HK-2 (cell line): ENCODE results near the gene RUNX1.
A peak's percentile ranks its signal among the peaks of the same experiment; 100 is the strongest.
"Not testable (repeated sequence)": the region's sequence is repeated elsewhere in the genome, so short reads cannot be mapped to it uniquely, and the experiment has no call there.

Experiments
- DNase-seq: peaks from one replicate; pipeline ENCODE4 v3.0.0-alpha.2; 2018; ENCODE audit not compliant: unreplicated experiment

RUNX1 gene

DNA sequence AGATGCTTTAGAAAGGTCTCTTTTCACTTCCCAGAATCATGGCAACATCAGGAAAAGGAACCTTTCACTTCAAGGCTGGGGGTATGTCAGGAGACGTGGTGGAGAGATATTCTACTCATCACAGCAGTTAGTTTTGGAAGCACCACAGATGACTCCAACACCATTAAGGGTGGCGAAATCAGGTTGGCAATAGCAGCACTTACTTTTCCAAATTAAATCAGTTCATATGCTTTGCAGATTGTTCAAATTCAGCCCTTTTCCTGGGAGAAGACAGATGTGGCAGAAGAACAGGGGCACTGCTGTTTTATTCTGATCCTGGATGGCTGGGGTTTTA, 79.0 kb downstream of the RUNX1 start:
- no peak for DNase-seq

DNA sequence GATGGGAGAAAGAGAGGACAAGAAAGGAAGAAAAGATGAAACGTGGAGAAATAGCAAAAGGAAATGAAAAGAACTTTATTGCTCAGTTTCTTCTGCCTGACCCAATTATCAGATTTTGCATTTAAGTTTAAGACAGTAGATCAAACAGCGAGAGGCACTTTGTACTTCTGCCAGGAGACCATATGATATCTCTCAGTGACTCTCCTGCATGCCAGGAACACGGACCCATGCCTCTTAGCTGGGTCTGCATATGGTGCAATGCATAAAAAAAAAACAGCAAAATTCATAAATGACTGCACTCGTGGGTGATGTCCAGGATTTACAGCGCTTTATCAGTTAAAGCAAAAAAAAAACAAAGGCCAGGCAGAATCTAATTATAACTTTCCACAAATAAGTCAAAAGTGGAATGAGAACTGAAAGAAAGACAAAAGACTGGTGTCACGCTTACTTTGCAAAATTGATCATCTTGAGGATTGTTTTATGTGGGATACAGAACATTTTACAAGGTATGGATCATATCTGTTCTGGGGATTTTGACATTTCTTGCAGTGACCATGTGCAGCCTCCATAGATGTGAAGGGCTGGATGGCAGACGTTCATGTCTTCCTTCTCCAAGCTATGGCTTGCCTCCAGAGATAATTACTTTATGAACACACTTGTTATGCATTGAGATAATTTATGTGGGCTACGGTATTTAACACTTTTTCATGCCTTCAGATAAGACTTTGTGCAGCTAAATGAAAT, 79.5 kb downstream of the RUNX1 start:
- no peak for DNase-seq

DNA sequence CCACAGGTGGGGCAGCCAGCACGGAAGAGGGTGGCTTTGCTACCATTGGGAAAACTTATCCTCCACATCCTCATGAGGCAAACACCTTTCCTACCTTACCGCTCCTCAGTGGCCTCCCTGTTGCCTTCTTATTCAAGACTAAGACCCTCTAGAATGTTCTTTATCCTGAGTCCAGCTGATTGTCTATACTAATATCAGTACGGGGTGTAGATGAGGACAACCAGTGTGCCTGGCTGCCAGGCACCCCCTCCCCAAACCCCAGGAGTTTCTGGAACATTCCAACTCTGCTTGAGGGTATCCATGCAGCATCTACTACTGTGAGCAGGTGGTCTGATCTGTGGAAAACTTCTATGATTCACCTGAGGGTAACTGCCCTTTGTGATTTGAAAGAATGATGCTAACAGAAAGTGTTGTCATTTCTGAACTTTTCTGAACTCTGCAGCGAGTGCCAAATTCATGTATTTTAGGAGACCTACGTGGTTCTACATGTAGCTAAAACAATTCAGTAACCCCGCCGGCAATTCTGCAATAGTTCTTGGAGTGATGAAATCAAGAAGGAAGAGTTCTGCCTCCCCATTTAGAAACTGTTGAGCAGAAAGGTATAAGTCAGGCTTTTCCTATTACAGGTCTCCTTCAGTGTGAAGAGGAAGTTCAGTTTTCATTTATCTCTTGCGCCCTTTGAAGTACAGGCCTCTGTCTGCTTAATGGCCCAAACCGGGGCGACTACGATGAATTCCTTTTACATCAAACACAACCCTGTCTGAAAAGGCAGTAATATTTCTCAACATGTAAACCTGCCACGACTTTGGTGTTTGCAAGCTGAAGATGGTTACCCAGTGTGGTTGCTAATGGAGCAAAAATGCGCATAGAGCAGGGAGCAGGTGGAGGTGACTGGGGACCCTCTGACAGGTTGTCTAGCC, 80.4 kb downstream of the RUNX1 start:
- no peak for DNase-seq

DNA sequence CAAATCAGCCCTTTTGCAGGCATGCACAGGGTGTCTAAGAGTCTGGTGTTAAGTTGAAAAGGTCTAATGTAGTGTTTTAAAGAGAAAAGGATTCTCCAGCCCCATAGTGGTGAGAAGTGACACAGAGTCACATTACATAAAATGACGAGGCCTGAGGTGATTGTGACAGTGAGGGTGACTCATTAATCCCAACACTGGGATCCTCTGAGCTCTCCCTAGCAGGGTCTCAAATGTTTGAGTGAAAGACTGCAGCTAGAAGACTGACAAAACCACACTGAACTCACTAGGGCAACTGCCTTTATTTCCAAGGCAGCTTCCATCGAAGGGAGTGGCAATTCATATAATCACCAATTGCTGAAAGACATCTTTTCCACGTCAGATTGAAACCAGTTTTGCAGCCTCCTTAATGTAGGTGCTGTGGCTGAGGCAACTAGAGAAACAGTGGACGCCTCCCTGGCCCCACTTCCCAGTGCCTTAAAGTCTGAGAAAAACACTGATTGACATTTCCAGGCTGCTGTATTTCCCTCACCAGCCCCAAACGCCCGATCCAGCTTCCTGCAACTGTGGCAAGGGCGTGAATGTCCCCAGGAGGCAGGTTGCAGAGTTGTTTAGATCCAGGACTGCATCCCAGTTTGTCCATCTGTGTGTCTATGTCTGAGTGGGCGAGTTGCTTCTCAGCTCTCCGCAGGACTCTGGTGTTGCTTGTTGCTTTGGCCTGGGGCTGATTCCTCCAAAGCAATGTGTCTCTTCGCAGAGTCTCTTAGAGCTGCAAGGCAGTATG, 81.4 kb downstream of the RUNX1 start:
- no peak for DNase-seq

DNA sequence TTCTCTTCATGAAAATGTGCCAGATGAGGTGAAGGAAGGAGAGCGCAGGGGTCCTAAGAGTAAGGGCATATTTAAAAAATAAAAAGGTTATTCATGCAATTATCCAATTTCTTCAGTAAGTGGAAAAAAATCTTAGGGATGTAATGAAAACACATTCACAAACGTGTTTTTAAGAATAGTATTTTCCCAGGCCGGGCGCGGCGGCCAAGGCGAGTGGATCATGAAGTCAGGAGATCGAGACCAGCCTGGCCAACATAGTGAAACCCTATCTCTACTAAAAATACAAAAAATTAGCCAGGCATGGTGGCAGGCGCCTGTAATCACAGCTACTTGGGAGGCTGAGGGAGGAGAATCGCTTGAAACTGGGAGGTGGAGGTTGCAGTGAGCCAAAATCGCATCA, 82.2 kb downstream of the RUNX1 start:
- DNase-seq = not testable (repeated sequence)

DNA sequence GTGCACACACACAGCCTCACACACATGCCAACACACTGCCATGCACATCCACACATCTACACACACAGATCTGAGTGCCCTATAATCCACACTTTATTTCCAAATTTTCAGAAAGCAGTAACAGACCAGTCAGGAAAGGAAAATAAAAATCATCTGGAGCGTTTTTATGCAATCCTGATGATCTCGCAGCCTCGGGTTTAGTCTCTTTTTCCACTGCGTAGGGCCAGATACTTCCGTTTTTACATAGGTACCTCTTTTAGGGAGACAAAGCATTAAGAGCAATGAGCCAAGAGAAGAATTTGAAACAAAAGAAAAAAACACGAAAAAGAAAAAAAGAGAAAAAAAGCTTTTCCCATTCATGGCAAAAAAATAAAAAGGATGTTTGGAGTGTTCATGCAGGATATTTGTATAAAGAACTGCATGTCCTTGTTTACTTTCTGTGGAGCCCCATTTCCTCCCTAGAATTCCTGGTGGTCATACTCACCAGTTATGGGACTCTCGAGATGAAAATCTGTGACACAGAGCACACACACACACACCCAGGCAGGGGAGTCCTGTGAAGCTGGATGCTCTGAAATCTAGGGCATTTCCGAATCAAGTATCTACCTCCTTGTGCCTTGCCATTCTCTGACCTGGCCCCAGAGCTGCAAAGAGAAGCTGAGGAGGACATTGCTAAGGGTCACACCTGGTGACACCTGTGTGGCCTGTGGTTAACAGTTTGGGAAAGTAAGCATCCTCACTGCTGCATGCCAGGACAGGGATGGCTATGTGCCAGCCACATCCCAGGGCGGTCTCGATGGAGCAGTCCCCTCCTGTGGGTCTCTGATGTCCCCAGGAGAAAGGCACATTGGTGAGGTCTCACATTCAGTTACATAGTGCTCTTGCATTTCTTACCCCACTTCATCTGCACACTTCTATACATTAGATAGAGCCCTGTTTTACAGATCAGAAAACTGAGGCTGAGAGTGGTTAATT, 83.6 kb downstream of the RUNX1 start:
- no peak for DNase-seq

DNA sequence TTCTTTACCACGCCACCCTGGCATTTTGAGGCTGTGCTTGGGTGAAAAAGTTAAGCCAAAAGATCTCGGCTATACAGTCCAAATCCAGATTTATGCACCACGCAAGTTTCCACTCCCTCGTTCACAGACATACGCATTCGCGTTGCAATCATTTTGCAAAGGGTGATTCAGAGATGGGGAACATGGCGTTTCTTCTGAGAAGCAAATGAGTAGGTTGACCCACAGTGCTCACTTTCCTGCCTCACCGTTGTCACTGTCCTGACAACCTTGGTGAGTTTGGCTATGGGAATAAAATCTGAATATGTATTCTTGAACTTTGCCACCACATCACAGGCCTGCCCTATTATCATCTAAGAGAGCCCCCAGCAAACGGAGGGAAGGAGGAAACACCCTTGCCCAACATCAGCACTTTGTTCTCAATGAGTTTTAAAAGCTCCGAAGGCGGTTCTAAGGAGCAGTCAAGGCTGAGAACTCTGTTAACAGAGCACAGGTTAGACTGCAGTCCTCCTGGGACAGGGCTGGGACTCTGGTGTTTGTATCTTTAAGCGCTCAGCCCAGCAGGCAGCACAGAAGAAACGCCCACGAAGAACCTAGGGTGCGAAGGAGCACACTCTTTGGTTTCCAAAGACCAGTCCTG, 86.4 kb downstream of the RUNX1 start:
- DNase-seq = no peak

DNA sequence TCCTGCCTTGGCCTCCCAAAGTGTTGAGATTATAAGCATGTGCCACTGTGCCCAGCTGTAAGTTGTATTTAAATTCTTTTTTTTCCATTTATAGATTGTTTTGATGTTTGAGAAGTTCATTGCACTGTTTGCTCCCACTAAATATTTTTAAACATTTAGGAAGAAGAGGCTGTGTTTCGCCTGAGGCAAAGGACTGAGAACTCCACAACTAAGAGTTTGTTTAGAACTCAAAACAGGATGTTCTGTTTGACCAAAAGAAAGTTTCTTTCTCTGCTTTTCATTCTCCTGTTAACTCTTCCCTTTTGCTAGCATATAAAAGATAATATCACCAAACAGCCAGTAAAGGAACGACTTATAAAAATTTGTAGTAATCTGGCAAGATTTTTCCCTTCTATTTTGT, 87.0 kb downstream of the RUNX1 start:
- no peak for DNase-seq

DNA sequence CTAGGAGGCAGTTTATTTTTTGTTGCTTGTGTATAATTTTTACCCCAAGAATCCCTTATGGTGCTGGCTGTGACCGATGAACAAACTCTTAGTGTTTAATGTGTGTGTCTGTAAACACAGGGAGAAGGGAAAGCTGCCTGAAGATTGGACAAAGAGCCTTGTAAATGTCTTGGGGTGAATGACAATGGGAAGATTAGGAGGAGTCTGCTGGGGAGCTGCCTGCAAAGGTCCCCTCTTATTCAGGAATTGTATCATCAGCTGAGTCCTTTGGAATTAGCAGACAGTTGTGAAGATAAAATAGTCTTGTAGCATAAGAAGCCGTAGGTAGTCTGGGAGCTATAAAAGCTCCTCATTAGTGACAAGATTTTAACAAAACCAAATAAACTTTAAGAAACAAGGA, 88.4 kb downstream of the RUNX1 start:
- no peak for DNase-seq

DNA sequence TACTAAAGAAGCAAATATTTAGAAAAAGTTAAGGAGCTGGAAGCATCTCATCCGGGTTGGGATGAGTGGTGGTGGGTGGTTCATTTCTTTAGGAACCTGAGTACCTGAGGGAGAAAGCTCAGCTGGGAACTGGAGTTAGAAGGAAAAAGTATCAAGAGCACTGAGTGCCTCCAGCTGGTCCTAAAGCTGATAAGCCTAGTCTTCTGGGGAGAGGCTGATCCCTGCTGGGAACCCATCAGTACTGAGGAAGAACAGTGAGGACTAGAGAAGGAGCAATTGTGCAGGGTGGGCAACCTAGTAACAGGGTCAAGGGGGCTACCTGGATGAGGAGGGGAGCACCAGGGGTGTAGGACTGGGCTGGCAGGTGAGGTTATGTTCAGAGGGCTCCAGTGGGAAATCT, 89.5 kb downstream of the RUNX1 start:
- no peak for DNase-seq

DNA sequence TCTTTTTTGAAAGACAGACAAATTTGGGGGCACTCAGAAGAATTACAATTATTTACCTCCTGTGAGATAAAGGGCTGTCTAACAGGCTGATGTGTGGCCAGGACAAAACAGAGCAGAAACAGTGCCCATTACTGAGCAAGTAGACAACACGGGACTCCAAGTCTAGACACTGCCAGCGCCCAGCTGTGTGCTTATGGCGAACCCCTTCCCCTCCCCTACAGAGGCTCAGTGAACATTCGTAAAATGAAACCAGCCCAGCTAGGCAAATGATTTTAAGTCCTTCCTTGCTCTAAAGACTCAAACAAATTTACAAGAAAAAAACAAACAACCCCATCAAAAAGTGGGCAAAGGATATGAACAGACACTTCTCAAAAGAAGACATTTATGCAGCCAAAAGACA, 91.1 kb downstream of the RUNX1 start:
- DNase-seq = no peak

DNA sequence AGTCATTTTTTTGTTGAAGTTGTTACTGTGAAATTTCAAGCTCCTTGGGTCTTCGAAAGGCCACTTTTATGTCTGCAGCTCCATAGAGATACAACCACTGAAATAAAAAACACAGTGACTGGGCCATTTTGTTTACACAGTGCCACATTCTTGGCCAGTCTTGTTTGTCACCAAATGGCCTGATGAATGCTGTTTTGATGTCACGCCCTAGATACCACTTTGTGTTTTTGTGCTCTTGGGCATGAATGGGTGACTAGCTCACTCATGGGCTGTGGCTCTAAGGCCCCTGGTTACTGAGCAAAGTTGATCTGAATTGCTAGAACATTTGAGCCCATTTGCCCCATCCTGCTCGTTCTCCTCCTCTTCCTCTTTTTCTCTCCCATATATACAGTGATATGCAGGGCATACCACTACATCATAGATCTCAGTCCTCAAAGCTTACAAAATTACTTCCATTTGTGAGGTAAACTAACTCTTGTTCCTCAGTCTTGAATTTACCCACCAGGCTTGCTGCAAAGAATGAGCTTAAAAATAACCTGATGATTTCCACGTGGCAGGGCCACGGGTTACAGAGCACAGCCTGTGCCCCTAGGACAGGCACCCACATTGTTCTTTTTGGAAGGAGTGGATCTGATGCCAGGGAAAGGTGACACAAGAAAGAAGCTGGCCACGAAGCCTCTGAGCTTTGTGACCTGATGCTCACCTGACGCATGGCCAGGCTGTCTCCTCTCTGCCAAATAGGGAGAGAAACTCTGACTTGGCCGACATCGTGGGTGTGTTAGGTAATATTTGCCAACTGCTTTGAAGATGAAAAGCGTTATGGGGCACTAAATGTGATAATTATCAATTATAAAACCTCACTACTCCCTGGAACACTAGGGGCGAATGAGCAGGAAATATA, 92.4 kb downstream of the RUNX1 start:
- DNase-seq = no peak

DNA sequence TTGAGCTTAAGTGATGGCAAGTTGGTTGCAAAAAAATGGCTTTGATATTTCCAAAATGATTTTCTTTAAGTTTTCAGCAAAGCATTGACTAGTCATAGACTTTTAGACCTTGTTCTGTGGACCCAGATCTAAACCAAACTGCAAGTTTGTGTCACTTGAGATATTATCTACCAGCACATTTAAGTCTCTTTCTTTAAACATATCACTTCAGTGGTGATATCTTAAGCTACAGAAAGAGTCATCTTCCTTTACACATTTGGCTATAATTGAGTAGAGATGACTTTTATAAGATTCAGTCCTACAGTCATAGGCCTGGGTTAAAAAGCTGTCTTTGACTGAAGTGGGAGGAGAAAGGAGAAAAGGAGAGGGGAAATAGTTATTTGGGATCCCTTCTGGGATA, 95.2 kb downstream of the RUNX1 start:
- no peak for DNase-seq

DNA sequence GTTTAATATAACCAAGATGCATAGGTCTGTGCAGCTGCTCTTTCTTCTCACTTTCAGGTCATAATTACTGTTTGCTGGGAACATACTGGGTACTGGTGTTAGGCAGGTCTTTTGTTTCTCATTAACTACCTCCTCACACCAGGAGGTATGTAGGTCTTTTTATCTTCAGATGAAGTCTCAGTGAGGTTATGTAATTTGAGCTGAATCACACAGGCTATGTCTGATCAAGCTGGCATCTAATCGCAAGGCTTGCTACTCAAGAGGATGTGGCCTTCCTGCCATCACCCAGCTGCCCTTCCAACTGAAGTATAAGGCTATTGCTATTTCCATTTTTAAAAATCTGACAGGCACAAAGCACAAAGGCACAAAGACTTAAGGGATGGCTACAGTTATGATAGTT, 96.4 kb downstream of the RUNX1 start:
- peak; percentile 6 for DNase-seq

DNA sequence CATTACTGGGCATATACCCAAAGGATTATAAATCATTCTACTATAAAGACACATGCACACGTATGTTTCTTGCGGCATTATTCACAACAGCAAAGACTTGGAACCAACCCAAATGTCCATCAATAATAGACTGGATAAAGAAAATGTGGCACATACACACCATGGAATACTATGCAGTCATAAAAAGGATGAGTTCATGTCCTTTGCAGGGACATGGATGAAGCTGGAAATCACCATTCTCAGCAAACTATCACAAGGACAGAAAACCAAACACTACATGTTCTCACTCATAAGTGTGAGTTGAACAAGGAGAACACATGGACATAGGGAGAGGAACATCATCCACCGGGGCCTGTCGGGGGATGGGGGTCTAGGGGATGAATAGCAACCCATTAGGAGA, 97.2 kb downstream of the RUNX1 start:
- DNase-seq = not testable (repeated sequence)

DNA sequence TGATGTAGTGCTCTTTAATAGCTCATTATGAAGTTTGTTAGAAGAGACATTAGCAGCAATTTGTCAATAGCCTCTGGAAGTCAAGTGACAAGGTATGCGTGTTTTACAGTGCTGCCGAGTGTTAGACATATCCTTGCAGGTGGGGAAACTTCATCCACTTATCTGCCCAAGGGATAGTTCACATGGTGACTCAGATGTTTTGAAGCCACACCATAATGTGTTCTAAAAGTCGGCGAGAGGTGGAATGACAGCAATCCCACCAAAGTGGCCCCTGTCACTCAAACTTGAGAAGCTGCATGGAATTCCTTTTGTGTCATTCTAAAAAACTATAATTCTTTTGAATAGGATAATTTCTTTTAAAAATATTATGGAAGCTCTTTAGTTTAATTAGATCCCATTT, 98.1 kb downstream of the RUNX1 start:
- no peak for DNase-seq

DNA sequence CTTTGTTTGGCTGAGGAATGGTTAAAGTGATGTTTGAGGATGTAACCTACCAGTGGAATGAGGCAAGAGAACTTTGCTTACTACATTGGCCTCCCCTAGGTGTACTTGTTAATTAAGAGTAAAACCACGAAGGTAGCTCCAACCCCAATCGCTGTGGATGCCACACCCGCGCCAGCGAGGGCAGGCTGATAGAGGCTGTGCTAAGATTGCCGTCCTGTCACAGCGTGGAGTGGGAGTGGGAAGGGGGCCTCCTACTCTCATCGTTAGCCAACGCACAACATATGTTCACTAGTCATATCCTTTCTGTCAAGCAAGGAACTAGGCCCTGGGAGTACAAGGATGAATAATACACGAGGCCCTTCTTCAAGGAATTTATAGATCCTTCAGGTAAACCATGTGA, 99.6 kb downstream of the RUNX1 start:
- DNase-seq = no peak

DNA sequence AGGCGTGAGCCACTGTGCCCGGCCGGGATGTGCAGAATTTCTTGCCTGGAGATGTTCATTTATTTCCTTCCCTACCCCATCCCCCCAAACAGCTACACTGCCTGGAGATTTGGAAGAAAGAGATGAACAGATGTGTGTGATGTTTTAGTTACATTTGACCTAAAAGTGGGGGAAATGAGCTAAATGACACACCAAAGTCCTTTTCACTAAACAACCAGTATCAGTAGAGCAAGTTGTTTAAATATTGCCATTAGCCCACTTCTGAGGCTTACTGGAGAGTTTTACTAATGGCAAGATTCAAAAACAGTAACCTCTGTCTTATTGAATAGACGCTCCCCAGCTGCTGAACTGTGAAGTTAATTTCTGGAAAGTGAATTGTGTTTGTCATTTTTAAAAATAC, 100.1 kb downstream of the RUNX1 start:
- DNase-seq = no peak

DNA sequence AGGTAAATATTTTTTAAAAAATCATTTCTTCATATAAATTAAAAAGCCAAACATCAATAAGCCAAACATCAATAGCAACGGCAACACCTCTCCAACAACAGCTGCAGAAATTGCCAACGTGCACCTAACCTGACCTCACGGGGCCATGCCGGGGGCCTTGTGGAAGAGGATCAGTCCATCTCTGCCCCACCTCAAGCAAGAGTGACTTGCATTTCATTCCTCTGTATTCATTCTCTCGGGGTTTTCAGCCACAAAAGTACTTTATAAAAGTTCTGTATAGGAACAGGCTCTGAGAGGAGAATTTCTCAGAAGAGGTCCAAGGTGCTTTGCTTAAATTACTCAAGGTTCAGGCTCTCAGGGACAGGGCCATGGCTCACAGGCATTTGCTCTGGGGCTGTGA, 100.9 kb downstream of the RUNX1 start:
- DNase-seq = no peak
